Measurements from ENCODE around the gene PPM1G.
A peak's percentile ranks its signal among the peaks of the same experiment; 100 is the strongest.

The PPM1G gene

DNA sequence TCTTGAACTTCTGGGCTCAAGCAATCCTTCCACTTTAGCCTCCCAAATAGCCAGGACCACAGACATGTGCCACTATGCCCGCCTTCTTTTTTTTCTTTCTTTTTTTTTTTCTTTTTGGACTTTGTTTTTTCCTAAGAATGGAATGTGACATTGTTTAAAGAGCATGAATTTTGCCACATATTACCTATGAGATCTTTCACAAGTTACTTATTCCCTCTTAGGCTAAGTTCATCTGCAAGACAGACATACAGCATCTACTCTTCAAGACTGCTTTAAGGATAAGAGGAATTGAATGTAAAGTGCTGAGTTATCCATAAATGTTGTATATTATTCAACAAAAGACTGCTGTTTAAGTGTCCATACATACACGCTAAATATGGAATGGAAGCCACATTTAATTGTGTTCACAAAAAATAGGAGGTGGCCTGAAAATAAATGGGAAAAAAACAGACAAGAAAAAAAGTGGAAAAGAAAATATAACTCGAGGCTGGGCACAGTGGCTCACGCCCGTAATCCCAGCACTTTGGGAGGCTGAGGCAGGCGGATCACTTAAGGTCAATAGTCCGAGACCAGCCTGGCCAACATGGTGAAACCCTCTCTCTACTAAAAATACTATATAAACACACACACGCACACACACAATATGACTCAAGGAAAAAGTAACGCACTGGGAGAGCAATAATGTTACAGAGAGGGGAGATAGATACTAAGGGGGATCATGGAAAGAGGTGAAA, 3.2 kb upstream of the PPM1G start:
- no peak for DNase-seq (ENCODE audit: low read depth)

DNA sequence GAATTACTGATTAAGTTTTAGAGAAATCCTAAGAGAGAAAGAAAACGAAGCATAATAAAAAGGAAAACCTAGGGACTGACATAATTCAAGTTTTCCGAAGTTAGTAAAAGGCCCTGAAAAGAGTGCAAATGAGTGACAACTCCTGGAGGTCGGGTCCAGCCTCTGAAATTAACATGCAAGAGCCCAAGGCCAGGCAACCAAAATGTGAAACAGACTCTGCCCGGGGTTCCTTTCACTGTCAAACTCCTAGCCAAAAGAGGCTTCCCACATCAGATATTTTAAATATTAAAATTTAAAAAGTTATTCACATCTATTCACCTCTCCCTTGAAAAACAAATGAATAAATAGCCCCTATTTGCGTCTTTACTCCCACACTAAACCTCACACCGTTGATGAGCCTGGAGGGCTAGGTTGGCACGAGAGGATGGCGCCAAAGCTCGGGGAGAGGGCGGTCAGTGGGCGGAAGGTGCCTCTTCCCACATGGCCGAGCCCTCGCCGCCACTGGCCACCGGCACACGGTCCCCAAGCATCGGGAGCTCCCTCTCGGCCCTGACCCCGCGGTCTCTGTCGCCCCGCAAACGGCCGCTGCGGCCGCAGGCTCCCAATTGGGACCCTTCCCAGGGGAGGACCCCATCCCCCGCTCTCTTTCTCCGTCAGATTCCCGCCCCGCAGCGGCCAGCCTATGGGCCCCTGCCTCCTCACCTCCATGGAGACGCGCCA, 630 bp downstream of the PPM1G start:
- no peak for DNase-seq (ENCODE audit: low read depth)

DNA sequence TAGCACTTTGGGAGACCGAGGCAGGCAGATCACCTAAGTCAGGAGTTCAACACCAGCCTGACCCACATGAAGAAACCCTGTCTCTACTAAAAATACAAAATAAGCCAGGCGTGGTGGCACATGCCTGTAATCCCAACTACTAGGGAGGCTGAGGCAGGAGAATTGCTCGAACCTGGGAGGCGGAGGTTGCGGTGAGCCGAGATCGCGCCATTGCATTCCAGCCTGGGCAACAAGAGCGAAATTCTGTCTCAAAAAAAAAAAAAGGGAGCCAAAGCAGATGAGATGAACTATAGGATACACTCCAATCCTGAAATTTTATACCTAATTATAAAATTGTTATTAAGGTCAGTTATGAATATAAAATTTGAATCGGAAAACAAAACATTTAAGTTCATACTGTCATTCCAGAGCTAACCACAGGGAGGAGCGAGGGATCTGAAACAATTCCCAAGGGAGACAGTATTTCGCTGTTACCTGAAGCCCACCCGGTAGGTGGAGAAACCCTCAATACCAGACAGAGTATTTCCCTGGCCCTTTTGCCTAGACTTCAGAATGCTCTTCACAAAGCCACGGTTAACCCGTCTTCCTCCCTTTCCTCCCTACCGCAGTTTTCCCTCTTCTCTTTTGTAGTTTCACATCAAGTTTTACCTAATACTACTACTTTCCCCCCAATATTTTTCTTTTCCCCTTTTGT, 1.4 kb downstream of the PPM1G start:
- DNase-seq (ENCODE audit: low read depth), result peak; percentile 34

DNA sequence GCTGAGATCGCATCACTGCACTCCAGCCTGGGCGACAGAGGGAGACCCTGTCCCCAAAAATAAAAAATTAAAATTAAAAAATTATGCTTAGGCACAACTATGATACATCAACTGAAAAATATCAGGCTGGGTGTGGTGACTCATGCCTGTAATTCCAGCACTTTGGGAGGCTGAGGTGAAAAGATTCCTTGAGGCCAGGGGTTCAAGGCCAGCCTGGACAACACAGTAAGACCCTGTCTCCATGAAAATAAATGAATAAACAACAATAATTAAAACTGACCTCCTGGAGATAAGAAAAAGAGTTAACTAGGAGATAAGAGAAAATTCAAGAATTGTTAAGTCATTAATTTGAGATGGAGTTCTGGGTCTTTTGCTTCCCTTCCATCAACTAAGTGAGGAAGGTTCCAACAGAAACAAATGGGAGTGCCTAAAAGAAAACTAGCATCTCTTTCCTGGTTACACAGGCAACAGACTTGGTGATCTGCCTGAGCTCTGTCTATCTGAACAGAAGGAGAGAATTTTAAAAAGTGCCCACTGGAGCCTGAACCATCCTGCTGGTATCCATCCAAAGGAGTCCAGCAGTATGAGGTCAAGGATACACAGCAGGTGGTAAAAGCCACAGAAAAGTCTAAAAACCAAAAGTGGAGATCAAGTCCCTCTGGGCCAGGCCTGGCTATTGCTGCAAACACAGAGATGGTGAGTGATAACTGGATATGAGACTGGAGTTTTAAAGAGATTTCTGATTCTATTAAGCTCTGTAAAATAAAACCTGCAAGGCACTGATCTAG, 8.8 kb downstream of the PPM1G start:
- DNase-seq (ENCODE audit: low read depth), result no peak

DNA sequence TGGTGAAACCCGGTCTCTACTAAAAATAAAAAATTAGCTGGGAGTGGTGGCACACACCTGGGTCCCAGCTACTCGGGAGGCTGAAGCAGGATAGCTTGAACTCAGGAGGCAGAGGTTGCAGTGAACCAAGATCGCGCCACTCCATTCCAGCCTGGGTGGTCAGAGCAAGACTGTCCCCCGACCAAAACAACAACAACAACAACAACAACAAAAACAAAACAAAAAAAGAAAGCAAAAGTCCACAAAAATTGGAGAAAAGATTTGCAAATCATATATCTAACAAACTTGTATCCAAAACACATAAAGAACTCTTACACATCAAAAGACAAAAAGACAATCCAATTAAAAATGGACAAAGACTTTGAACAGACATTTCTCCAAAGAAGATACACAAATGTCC, 10.4 kb downstream of the PPM1G start:
- DNase-seq (ENCODE audit: low read depth), result no peak

DNA sequence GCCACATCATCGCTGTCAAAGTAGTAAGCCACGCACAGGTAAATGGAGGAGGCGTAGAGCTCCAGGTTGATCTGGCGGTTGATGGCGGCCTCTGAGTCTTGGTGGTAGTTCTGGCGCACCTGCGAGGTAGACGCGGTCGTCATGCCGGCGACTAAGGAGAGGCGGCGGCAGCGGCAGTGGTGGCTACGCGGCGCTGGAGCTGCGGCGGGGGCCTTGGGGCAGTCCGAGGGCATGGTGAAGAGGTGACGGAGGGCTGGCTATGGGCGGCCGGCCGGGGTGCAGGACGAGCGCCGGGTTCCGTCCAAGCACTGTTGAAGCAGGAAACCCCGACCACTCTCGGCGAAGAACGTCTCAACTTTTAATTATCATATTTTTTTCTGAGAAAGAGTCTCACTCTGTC, 16.2 kb downstream of the PPM1G start:
- DNase-seq (ENCODE audit: low read depth), result no peak

DNA sequence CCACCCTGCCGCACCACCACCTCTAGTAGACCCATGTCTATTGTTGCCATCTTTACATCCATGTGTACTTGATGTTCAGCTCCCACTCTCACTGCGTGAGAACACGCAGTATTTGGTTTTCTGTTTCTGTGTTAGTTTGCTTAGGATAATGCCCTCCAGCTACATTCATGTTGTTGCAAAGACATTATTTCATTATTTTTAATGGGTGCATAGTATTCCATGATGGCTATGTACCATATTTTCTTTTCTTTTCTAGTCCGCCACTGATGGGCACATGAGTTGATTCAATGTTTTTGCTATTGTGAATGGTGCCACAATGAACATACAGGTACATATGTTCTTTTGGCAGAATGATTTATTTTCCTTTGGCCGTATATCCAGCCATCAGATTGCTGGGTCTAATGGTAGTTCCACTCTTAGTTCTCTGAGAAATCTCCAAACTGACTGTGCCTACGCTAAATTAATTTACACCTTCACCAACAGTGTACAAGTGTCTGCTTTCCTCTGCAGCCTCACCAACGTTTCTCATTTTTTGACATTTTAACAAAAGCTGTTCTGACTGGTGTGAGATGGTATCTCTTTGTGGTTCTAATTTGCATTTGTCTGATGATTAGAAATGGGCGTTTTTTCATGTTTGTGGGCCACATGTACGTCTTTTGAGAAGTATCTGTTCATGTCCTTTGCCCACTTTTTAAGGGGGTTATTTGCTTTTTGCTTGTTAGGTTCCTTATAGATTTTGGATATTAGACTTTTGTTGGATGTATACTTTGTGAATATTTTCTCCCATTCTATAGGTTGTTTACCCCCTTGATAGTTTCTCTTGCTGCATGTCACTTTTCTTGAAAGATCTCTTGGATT, 18.3 kb downstream of the PPM1G start:
- DNase-seq (ENCODE audit: low read depth), result no peak

DNA sequence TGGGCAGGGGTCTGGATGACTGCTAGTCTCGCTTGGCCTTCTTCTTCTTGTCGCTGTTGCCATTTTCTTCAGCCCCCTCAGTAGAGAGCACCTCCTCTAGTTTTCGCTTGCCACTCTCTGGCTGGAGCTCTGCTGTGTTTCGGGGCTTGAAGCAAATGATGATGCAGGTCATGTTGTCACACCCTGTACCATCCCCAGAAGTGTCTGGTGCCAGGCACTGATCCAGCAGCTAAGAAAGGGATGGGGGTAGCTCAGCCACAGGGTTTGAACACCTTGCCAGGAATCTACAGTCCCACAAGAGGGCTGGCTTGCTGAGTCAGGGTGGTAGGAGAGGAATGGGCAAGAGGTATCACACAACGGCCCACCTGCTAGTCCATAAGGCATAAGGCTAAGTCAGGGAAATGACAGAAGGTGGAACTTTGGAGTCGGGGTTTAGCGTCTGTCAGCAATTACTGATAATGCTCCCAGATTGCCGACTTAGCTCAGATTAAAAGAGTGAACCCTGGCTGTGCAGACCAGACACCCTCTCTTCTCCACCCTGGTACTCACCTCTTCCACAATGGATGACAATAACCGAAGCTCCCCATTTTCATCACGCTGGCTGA, 27.7 kb downstream of the PPM1G start:
- no peak for DNase-seq (ENCODE audit: low read depth)

DNA sequence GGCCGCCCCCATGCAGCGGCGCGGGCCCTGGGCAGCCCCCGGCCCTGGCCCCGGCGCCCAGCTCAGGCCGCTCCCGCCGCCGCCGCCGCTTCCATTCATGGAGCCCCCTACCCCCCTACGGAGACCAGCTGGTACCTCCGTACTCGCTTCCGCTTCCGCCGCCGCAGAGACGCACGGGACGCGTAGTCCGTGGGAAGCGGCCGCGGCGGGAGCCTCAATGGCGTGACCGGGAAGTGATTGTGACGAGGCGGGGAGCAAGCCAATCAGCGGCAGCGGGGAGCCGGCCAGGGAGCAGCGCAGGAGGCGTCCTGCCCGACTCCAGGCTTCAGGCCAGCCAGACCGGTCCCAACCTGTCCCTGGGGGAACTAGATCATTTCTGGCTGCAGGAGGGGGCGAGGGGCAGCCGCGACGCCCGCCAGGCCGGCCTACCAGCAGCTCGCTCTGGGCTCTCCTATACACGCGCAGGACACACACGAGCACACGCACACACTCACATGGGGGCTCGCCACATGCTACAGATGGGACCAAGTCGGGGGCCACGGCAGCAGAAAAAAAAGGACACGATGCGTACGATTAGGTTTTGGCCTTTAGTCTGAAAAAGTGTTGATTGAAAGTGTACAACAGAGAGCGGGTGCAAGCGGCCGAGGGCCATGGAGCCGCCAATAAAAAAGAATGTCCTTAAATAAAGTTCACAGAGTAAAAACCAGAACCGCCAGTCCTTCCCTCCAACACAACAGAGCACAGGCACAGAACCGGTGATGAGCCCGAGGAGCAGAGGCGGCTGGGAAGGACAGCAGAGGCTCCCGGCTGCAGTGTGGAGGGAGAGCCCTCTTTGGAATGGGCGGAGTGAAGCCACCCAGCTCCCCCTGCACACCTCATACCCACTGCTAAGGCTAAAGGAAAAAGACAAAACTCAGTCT, 28.5 kb downstream of the PPM1G start, which contains the start of gene ZNF513:
ZNF513 (minus strand) TSS at position 109 of the 920 bp plus-strand sequence. CDS start 208 bp downstream, outside the sequence.
- peak; percentile 97 for DNase-seq (ENCODE audit: low read depth)

DNA sequence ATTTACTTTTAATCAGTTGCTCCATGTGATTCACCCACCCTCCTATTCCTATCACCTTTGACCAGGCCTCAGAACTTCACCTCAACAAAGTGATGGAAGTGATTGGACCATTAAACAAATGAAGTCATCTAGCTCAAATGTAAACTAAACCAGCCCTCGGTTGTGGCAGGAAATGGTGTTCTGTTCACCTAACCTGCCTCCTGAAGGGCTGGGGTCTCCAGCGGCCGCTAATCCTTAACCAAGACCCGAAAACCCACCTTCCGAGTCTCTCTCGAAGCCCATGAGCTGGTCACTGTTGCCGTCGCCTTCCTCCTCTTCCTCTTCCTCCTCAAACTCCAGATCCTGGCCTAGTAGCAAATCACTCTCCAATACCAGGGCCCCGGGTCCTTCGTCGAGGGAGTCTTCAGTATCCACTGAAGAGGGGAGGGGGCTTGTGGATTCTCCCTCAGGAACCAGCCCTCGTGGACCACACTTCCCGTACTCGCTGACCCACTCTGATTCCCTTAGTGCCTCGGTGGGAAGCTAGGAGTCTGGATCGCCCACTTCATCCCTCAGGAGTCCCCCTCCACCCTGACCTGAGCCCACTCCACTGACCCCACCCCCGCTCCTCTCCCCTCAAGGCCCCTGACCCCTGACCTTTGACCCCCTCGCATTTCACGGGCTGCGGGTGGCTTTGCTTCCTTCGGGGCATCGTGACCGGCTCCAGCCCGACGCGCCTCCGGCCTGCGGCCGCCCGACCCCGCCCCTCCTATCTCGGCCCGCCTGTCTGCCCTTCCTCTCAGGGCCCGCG, 29.4 kb downstream of the PPM1G start:
- DNase-seq (ENCODE audit: low read depth), result peak; percentile 21

DNA sequence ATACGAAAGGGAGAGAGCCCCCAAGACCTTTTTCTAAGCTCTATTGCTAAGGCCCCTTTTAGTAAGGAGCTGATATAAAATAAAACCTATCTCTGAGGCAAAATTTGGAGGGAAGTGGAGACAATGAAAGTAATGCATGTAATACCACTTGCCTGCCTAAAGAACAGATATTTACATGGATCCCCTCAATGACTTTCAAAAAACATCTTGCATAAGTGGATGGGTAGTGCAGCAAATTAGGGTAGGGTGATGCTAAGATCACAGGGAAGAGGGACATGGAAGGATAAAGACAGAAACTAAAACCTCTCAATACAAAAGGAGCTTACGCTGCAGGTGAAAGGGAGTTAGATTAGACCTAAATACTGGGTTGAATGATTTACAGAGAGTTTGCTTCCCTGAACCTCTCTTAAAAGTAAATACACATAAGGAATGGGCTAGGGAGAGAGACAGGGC, 30.0 kb downstream of the PPM1G start:
- DNase-seq (ENCODE audit: low read depth), result no peak

DNA sequence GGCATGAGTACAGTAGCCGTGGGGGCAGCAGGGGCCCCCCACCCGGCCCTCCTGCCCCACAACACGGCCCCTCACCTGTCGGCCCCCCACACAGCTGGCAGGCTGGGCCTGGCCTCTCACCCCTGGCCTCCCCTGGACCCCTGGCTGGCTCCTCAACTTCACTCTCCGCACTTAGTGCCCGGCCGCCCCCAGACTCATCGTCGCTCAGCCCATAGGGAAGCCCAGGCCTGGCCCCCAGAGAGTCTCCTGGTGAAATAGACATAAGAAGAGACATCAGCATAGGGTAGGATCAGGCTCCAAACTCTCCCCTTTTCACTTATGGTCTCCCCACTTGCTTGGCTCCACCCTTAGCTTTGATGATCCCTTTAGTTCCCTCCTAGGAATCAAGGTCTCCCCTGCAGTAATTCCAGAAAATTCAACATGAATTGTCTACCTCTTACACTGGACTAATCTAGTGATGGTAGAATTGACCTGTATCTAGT, 30.5 kb downstream of the PPM1G start:
- no peak for DNase-seq (ENCODE audit: low read depth)

DNA sequence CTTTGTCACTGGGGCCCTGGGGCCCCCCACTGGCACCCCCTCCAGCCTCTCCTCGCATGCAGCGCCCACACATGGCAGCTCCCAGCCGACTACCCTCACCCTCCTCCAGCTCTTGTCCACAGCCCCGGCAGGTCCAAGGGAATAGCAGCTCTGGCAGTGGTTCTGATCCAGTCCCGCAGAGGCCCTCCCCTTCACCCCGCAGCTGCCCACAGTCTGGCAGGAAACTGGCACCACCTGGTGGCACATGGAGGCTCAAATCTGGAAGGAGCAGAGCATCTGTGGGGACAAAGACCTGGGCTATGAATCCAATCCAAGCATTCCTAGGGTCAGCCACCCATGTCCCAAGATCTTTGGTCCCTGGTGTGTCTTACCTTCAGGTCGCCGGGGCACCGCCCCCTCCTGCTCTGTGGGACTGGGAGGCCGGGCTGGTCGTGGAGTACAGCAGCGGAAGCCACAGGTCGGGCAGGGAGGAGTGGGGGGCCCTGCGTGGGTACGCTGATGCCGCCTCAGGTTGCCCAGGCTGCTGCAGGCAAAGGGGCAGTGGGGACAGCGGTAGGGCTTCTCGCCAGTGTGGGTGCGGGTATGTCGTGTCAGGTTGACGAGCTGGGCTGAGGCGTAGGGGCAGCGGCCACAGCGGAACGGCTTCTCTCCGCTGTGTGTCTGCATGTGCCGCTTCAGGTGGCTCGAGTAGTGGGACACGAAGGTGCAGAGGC, 31.1 kb downstream of the PPM1G start:
- DNase-seq (ENCODE audit: low read depth), result peak; percentile 25

DNA sequence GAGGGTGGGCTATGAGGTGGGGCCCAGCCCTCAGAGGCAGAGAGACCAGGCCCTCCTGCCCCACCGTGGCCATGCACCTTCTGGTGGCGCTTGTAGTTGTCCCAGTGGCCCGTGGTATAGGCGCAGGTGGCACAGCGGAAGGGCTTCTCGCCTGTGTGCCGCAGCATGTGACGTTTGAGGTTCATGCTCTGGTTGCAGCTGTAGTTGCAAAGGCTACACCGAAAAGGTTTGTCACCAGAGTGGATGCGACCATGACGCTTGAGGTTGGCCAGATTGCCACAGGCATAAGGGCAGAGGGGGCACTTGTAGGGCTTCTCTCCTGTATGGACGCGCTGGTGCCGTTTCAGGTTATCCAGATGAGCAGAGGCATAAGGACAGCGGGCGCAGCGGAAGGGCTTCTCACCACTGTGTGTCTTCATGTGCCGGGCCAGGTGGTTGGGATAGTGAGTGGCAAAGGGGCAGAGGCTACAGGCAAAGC, 31.7 kb downstream of the PPM1G start:
- no peak for DNase-seq (ENCODE audit: low read depth)

DNA sequence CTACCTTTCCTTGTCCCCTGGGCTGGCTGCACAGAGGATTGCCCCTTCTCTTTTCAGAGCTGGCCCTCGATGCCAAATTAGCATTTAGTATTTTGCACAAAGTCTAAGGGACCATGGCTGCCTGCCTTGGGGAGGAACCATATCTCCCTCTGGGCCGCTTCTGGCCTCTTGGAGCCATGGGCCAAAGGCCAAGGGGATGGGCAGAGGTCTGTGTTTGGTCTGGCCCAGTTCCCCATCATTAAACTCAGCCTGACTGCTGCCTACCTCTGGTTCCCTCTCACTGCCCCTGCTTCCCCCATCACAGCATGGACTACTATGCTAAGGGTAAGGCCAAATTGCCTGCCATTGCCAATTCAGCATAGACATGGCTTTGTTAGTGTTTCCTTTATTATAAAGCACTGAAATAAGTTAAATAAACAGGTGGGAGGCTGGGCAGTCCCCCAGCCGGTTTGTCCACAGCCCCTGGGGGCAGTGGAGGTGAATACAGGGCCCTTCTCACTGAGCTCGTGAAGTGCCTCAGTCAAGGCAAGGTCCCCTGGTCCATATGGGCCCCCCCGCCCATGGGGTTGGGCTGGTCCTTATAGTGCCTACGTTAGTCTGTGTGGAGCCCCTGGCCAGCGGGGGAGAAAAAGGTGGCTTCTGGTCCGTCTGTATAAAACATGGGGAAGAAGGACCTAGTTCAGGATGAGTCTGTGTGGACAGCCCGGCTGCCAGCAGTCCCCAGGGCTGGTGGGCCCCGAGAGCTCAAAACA, 32.3 kb downstream of the PPM1G start:
- DNase-seq (ENCODE audit: low read depth), result no peak

DNA sequence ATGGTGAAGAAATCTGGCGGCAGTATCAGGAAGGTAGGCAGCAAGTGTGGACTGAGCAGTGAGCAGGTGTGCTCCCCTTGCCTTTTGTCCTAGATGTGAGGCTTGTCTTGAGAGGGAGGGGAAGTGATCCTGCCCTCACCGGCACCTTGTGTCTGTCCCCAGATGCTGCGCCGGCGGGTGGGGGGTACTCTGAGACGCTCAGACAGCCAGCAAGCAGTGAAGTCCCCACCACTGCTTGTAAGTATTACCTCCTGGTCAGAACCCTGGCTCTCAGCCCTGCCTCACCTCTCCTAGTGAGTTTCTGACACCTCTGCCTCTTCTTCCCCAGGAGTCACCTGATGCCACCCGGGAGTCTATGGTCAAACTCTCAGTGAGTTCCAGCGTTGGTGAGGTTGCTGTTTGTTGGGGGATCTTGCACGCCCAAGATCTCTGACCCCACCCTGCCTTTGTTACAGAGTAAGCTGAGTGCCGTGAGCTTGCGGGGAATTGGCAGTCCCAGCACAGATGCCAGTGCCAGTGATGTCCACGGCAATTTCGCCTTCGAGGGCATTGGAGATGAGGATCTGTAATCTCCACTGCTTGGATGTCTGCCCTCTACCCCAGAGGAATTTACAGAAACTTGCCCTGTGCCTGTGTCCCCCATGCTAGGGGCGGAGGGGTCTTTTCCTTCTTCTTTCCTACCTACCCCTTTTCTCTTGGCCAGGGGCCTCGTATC, 33.1 kb downstream of the PPM1G start:
- no peak for DNase-seq (ENCODE audit: low read depth)

All from fibroblast of gingiva (primary cell).